Non-pigmented ciliary epithelial cell (primary cell): ENCODE results near the gene HDAC3.

Experiments used
- DNase-seq: peaks from one replicate; pipeline ENCODE4 v3.0.0-alpha.2; 2010; ENCODE audit warnings: low read depth

The HDAC3 gene

DNA sequence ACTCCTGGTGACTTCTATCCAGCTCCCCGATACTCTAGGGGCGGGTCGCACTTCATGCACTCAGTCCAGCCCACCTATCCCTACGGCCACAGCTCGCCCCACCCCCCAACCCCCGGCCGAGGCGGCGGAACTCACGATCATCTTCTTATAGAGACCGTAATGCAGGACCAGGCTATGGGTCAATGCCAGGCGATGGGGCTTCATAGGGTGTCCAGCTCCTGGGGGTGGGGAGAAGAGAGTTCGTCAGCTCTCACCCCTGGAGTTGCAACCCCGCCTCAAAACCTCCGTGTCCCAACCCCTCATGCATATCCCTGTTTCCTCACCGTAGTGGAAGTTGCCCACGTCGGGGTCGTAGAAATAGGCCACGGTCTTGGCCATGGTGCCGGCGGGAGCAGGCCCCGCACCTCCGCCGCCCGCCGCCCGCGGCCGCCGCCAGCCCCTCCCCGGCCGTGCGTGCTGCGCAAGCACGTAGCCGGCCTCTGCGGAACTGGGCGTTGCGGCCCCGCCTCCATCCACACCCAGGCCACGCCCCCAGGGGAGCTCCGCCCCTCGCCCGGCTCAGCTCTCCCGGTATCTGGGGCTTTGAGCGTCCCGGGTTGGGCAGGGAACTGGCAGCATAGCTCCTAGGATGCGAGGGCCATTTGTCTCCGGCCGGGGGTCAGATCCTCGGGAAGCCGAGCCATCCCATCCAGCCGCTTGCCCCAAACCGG lies at the start of gene HDAC3, which contains the start of gene RELL2:
TSS of gene HDAC3 (minus strand) at position 437 of the 710 bp plus-strand sequence. CDS start at position 378, 59 bp downstream.
TSS of gene RELL2 (plus strand) at position 585 of the 710 bp plus-strand sequence. CDS start 1,229 bp downstream, outside the sequence.
- DNase-seq: peak; percentile 50

DNA sequence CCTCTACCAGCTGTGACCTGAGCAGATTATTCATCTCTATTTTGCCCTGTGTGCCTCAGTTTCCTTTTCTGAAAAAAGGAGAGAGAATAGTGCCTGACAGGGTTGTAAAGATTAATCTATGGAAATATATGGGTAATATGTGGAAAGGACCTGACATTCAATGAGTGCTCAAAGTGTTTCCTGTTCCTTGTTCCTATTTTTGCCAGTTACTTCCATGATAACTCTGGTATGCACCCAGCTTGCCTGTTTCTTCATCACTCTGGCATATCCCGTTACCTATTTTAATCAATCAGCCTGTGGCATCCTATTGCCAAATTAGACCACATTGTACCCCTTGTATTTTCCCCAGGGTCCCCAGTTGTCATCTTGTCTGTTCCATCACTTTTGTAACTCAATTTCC lies 48.9 kb upstream of the HDAC3 start:
- no peak for DNase-seq

DNA sequence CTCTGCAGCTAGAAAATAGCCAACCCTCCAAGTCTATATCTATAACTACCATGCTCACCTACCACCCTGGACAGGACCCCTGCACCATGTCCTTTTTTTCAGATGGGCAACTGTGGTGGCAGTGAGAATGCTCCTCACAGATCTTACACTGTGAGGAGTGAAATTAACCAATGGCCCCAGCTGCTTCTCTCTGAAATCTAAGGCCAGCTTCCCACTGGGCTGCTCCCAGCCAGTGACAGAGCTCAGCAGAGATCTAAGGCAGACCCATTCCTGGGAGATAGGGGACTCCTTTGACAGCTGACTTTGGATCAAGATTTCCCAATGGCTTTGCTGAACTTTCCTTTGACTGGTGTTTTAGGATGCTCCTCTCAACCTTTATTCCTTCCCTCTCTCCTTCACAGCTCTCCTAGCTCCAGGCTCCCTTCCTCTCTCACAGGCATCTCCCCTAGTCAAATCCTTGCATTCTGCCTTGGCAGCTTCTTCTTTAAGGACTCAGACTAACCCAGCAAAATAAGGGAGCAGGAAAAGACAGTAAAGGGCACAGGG lies 47.0 kb upstream of the HDAC3 start:
- no peak for DNase-seq

- peak; percentile 51 for DNase-seq
Measured at GRCh38 chr5:141681695-141682641, 45.3 kb upstream of the HDAC3 start, which contains the start of gene ARAP3. Gene ARAP3 (minus strand): TSS chr5:141682230. CDS start chr5:141680486, 1,744 bp downstream.

DNA sequence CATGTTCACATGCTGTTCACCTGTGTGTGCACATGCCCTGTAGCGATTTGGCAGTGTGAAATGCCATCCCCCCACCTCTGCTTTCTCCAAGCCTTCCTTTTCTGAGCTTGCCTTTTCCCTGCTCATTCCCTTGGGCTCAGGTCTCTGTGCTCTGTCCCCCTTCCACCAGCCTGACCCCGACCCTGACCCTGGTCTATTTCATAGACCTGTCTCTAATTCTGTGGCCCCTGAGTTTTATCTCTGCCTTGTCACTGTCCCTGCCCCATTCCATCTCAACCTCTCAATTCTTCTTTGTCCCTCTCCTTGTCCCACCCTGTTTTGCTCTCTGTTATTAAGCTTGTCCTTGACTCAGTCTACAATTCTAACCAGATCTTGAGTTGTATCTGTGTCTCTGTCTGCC lies 44.6 kb upstream of the HDAC3 start:
- DNase-seq: no peak

DNA sequence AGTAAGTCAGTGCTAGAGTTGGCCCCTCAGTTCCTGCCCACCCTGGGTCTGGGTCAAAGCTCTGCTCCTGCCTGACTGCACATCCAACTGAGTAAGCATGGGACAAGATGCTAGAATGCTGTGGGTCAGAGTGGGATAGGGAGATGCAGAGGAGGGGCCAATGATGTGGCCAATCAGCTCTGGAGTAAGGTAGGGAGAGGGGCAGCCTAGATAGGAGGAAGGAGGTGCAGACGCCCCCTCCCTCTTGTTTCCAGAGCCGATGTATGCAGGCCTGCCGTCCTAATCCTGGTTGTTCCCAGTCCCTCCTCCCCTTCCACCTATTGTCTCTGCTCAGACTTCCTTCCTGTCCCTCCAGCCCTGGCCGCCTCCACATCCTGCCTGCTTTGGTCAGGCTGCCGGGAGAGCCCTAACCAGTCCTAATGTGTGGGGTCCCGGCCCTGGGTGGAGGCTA lies 44.1 kb upstream of the HDAC3 start:
- DNase-seq: no peak

- no peak for DNase-seq
Measured at GRCh38 chr5:141680178-141680577, 43.5 kb upstream of the HDAC3 start.

DNA sequence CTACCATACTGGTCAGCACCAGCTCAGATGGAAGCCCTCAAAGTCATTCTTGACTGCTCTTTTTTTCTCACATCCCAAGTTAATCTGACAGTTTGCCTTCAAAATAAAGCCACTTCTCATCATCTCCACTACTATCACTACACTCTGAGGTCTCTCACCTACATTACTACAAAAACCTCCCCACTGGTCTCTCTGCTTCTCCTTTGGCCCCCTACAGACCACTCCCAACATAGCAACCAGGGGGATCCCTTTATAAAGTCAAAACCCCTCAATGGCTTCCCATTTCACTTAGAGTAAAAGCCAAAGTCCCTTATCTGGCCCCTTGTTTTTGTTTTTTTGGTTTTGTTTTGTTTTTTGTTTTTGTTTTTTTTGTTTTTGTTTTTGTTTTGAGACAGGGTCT lies 40.8 kb upstream of the HDAC3 start:
- DNase-seq: no peak

DNA sequence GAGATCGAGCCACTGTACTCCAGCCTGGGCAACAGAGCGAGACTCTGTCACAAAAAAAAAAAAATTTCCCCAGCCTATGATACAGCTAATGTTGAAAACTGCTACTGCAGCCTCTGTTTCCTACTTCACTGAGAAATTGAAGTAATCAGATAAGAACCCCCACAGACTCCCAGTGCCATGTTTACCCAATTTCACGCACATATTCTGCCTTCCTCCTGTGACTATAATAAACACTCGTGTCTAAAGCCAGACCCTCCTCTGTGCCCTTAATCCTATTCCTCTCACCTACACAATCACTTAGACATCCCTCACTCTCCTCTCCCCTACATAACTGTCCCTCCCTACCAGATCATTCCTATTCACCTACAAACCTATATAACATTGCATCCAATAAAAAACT lies 39.0 kb upstream of the HDAC3 start:
- no peak for DNase-seq

GRCh38 chr5:141674747-141675146 lies 38.1 kb upstream of the HDAC3 start:
- DNase-seq: no peak

DNA sequence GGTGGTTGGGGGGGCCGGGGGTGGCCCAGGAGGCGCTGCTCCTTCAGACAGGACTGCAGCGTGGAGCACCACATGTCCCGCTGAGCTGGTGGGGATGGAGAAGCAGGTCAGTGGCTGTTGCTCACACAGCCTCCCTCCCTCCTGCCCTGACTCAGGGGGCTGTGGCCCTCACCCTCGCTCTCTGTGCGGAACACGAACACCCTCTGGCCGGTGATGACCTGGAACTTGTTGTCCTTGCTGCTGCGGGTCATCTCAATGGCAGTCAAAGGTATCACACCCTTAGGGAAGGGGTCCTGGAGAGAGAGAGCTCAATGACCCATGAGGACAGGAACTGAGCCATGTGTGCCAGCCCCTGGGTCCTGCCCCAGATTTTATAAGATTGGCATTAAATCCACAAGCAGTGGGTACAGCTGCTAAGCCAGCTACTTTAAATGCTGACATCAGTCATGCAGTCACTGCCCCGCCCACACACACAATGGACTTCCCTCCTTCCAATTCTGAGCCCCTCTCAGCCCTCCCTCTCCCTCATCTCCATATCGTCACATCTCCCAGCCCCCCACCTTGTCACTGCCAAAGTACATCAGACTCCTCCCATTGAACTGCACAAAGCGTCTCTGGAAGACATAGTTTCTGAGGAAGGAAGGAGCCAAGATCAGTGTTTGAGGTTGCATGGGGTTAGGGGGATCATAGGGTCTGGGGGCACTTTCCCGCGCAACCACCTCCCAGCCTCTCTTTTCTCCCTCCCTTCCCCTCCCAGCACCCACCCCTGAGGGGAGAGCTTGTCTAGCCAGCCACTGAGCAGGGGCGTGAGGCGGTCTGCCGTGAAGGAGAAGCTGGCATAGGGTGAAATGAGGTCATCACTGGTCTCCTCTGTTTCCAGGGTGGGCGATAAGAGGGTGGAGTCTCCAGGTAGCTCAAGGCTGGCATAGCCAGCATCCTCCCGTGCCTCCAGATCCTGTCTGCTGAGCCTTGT lies 36.5 kb upstream of the HDAC3 start:
- DNase-seq: no peak

DNA sequence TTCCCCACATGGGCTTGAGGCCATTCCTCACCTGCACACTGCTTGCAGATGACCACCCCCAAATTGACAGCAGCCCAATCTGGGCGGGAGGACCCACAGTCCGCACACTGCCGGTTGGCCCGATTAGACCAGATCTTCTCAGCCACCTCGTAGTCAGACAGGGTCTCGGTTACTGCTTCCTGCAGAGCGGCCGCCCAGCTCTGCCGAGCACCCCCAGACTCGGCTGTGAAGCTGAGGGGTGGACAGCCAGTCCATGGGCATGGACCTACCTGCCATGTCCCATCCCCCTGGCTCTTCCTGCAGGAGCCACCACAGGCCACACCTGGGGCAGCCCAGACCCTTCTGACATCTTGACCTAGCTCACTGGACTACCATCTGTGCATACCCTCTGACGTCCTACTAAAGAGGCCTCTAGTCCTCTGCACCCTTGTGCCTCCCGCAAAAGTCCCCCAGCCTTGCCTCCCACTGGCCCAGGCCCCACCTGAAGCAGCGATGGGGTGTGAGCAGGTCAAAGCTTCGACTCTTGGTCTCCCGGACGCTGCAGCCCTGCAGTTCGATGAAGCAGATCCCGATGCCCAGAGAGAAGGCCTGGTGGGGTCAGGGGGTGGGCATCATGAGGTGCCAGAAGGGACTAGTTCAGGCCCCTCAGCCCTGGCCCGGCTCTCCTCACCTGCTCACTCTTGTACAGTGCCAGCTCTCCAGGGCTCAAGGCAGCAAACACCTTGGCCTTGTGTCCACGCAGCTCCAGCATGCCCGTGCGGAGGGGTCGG lies 35.6 kb upstream of the HDAC3 start:
- DNase-seq: no peak

DNA sequence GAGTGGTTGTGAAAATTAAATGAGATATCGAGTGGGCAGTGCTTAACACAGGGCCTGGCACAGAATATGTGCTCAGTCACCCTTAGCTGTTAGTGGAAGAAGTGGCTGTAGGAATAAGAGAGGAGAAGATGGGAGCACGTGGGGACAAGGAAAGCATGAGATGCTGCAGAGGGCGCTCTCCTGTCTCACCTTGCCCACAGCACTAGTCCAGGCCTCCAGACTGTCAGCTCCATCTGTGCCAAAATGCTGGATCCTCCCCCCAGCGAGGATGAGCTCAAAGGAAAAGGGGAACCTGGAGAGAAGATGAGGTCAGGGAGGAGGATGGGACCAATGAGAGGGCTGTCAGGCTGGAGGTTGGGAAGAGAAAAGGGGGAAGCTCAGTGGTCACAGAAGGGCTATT lies 32.9 kb upstream of the HDAC3 start:
- DNase-seq: no peak

GRCh38 chr5:141668601-141669265 lies 32.1 kb upstream of the HDAC3 start:
- DNase-seq: no peak

DNA sequence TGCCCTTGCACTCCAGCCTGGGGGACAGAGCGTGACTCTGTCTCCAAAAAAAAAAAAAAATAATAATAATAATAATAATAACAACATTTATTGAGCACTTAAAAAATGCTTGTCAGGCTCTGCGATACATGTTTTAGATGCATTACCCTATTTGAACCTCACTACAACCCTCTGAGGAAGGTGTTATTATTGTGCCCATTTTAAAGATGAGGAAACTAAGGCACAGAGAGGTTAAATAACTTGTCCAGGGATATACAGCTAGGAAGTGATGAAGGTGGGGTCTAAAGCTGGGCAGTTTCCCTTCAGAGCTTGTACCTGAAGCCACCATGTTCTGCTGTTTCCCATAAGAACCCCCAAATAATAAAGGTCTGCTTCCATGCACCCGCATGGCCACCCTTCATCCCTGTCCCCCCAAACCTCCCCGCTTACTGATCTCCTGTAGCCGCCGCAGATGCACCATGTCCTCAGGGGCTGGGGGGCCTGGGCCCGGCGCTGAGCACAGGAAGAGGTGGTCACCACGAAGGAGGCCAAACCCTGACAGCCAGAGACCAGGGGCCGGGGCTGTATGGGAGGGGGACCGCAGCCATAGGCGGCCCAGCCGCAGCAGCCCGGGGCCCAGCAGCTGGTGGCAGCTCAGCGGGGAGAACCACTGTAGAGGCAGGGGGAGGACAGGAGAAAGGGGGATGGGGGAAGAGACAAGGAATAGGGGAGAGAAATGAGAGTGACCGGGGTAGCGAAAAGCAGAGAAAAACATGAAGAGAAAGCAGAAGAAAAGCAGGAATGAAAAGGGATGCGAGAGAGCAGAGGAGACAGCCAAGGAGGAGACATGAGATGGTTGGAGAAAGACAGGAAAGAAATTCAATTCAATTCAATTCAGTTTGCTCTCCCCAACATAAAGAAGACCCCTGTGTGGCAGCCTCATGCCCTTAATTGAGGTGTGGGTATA lies 29.6 kb upstream of the HDAC3 start:
- no peak for DNase-seq

- DNase-seq: no peak
Measured at GRCh38 chr5:141664733-141665461, 28.2 kb upstream of the HDAC3 start.

GRCh38 chr5:141663506-141663905 lies 26.9 kb upstream of the HDAC3 start:
- no peak for DNase-seq

GRCh38 chr5:141662028-141662427 lies 25.4 kb upstream of the HDAC3 start:
- no peak for DNase-seq
